H9 (cell line): Measurements from ENCODE around the gene SEMA7A. TPM values are rescaled to one million over a fixed set of nuclear protein-coding genes. Genes with fewer than 3 reads are reported as not detected.

ENCODE experiments used
- DNase-seq: peaks from one replicate; pipeline ENCODE4 v3.0.0-alpha.2; 2017
- H2AFZ ChIP-seq: one replicate; pipeline ENCODE4 v1.6.1; 2013; ENCODE audit warnings: mild to moderate bottlenecking, low read length, control low read depth, moderate library complexity
- H2AK5ac ChIP-seq: 2 replicates; pipeline ENCODE4 v1.6.1; 2013; ENCODE audit warnings: low read length, control low read depth, mixed read lengths; ENCODE audit not compliant: insufficient read length
- H2BK120ac ChIP-seq: one replicate; pipeline ENCODE4 v1.6.1; 2013; ENCODE audit warnings: low read depth, mild to moderate bottlenecking, low read length, control low read depth, inconsistent platforms; ENCODE audit not compliant: poor library complexity, severe bottlenecking
- H2BK12ac ChIP-seq: 2 replicates; pipeline ENCODE4 v1.6.1; 2013; ENCODE audit warnings: low read length, control low read depth, mixed read lengths, low read depth; ENCODE audit not compliant: insufficient read length
- H2BK15ac ChIP-seq: 2 replicates; pipeline ENCODE4 v1.6.1; 2013; ENCODE audit warnings: low read depth, low read length, control low read depth
- H2BK20ac ChIP-seq: one replicate; pipeline ENCODE4 v1.6.1; 2013; ENCODE audit warnings: low read depth, mild to moderate bottlenecking, low read length, control low read depth, inconsistent platforms; ENCODE audit not compliant: poor library complexity, severe bottlenecking
- H2BK5ac ChIP-seq: 2 replicates; pipeline ENCODE4 v1.6.1; 2013; ENCODE audit warnings: low read length, control low read depth, mixed read lengths; ENCODE audit not compliant: insufficient read length
- H3K14ac ChIP-seq: 2 replicates; pipeline ENCODE4 v1.6.1; 2013; ENCODE audit warnings: low read length, control low read depth; ENCODE audit not compliant: insufficient read depth
- H3K18ac ChIP-seq: 2 replicates; pipeline ENCODE4 v1.6.1; 2013; ENCODE audit warnings: low read depth, mild to moderate bottlenecking, mixed read lengths, low read length, control low read depth; ENCODE audit not compliant: insufficient read length
- H3K23ac ChIP-seq: 2 replicates; pipeline ENCODE4 v1.6.1; 2013; ENCODE audit warnings: low read length, control low read depth, mixed read lengths, low read depth; ENCODE audit not compliant: insufficient read length
- H3K23me2 ChIP-seq: 2 replicates; pipeline ENCODE4 v1.6.1; 2013; ENCODE audit warnings: low read depth, mild to moderate bottlenecking, mixed read lengths, low read length, control low read depth; ENCODE audit not compliant: insufficient read length, poor library complexity, severe bottlenecking
- H3K27ac ChIP-seq: 2 replicates; pipeline ENCODE4 v1.5.1; 2013; ENCODE audit warnings: low read length, control low read depth, mixed read lengths, low read depth; ENCODE audit not compliant: insufficient read length
- H3K27me3 ChIP-seq: 2 replicates; pipeline ENCODE4 v1.6.1; 2013; ENCODE audit warnings: low read length, control low read depth, inconsistent platforms; ENCODE audit not compliant: insufficient read depth
- H3K4ac ChIP-seq: 2 replicates; pipeline ENCODE4 v1.6.1; 2013; ENCODE audit warnings: low read depth, mild to moderate bottlenecking, control low read depth, inconsistent platforms, low read length, moderate library complexity
- H3K4me1 ChIP-seq: 2 replicates; pipeline ENCODE4 v1.6.1; 2013; ENCODE audit warnings: low read length, control low read depth, inconsistent platforms; ENCODE audit not compliant: insufficient read depth
- H3K4me2 ChIP-seq: 2 replicates; pipeline ENCODE4 v1.6.1; 2013; ENCODE audit warnings: low read length, control low read depth, mixed read lengths; ENCODE audit not compliant: insufficient read length, insufficient read depth
- H3K56ac ChIP-seq: 2 replicates; pipeline ENCODE4 v1.6.1; 2013; ENCODE audit warnings: low read depth, mild to moderate bottlenecking, mixed read lengths, low read length, control low read depth; ENCODE audit not compliant: insufficient read length
- H3K79me1 ChIP-seq: 2 replicates; pipeline ENCODE4 v1.6.1; 2013; ENCODE audit warnings: low read depth, mild to moderate bottlenecking, moderate library complexity, low read length, control low read depth, inconsistent platforms; ENCODE audit not compliant: insufficient read depth, poor library complexity, severe bottlenecking
- H3K79me2 ChIP-seq: 2 replicates; pipeline ENCODE4 v1.6.1; 2013; ENCODE audit warnings: low read length, control low read depth, inconsistent platforms; ENCODE audit not compliant: insufficient read depth
- H3K9ac ChIP-seq: 2 replicates; pipeline ENCODE4 v1.6.1; 2013; ENCODE audit warnings: low read length, control low read depth, mixed read lengths; ENCODE audit not compliant: insufficient read length; ENCODE audit errors: extremely low read depth
- H3K9me3 ChIP-seq: one replicate; pipeline ENCODE4 v1.6.1; 2013; ENCODE audit warnings: low read depth, low read length, inconsistent platforms; ENCODE audit not compliant: control insufficient read depth
- H3T11ph ChIP-seq: one replicate; pipeline ENCODE4 v1.6.1; 2013; ENCODE audit warnings: mild to moderate bottlenecking, low read length, control low read depth, inconsistent platforms
- H4K20me1 ChIP-seq: one replicate; pipeline ENCODE4 v1.6.1; 2013; ENCODE audit not compliant: control insufficient read depth, insufficient read length, insufficient read depth
- H4K5ac ChIP-seq: 2 replicates; pipeline ENCODE4 v1.6.1; 2013; ENCODE audit warnings: low read depth, mild to moderate bottlenecking, mixed read lengths, low read length, control low read depth; ENCODE audit not compliant: insufficient read length
- H4K8ac ChIP-seq: replicated peaks from 2 replicates; pipeline ENCODE4 v1.6.1; 2013; ENCODE audit warnings: low read length, control low read depth, mixed read lengths, low read depth; ENCODE audit not compliant: insufficient read length
- H4K91ac ChIP-seq: 2 replicates; pipeline ENCODE4 v1.6.1; 2013; ENCODE audit warnings: low read depth, mild to moderate bottlenecking, moderate library complexity, mixed read lengths, low read length, control low read depth; ENCODE audit not compliant: insufficient read length
- H3K27ac Mint-ChIP-seq, 3 experiments: 2 replicates in 2 of 3; 3 replicates in 1 of 3; pipeline ENCODE4 v1.8.0; 2020 to 2021; ENCODE audit warnings: mixed read lengths in 3 of 3, mild to moderate bottlenecking in 1 of 3, moderate library complexity in 1 of 3
- H3K27me3 Mint-ChIP-seq: 2 replicates; pipeline ENCODE4 v1.8.0; 2021; ENCODE audit warnings: low read depth, mild to moderate bottlenecking, moderate library complexity, mixed read lengths
- H3K36me3 Mint-ChIP-seq, 3 experiments: 2 replicates in 2 of 3; 3 replicates in 1 of 3; pipeline ENCODE4 v1.8.0; 2020 to 2021; ENCODE audit warnings: low read depth in 3 of 3, mixed read lengths in 3 of 3; ENCODE audit not compliant: insufficient read depth in 1 of 3
- H3K4me1 Mint-ChIP-seq, 2 experiments: 2 replicates each; pipeline ENCODE4 v1.8.0; 2020; ENCODE audit warnings: mixed read lengths in 2 of 2
- H3K4me3 Mint-ChIP-seq, 2 experiments: 2 replicates in 1 of 2; 3 replicates in 1 of 2; pipeline ENCODE4 v1.8.0; 2020 to 2021; ENCODE audit warnings: mild to moderate bottlenecking in 2 of 2, mixed read lengths in 2 of 2, moderate library complexity in 1 of 2
- H3K9me3 Mint-ChIP-seq, 2 experiments: 2 replicates in 1 of 2; 3 replicates in 1 of 2; pipeline ENCODE4 v1.8.0; 2020; ENCODE audit warnings: mild to moderate bottlenecking in 2 of 2, mixed read lengths in 2 of 2, moderate library complexity in 1 of 2
- CTCF ChIP-seq: fragments of 200-600 bp; sonication (generic); conservative IDR thresholded peaks from 3 replicates; pipeline ENCODE4 v1.8.0; 2021; ENCODE audit warnings: antibody characterized with exemption, mild to moderate bottlenecking
- WGBS: extraction: QIAGEN DNeasy Blood & Tissue Kit; methylation state at CpG from one replicate; pipeline ENCODE4 v1.1.7; 2013; ENCODE audit warnings: missing lambda C conversion rate, low lambda C conversion rate, mixed read lengths; ENCODE audit not compliant: insufficient read length; ENCODE audit errors: extremely low coverage; 5-methylcytosine and 5-hydroxymethylcytosine counted together
- total RNA-seq: library from RNA; stranded (reverse); gene quantifications from 2 replicates; pipeline ENCODE4 v1.2.1, GENCODE V29; 2021

The SEMA7A gene
- total RNA-seq, 1 experiment from 2014 or later, result 5.7 TPM

GRCh38 chr15:74428970-74429780 is 4.6 kb downstream of the SEMA7A start:
- Histone ChIP-seq H3K79me2 (peaks cover 5% of the 10 kb centered on the region; the same call in 1 of the 2 replicates), H4K5ac (no peak overlapping the region), H2BK12ac (no peak overlapping the region), H2BK120ac (no peak overlapping the region), H3K4ac (no peak overlapping the region), H3T11ph (no peak overlapping the region), H2BK20ac (no peak overlapping the region), H3K4me2 (no peak overlapping the region), H3K56ac (no peak overlapping the region), H2BK15ac (no peak overlapping the region), H3K23me2 (peaks cover 3% of the 10 kb centered on the region), H3K4me1 (peaks cover under 1% of the 10 kb centered on the region; the same call in 1 of the 2 replicates), H4K91ac (no peak overlapping the region), H4K8ac (no peak overlapping the region), H3K9me3 (no peaks in the 10 kb centered on the region), H3K9ac (no peak overlapping the region), H3K79me1 (no peaks in the 10 kb centered on the region), H2AFZ (no peak overlapping the region), H2AK5ac (no peak overlapping the region), H3K23ac (no peak overlapping the region), H3K18ac (no peak overlapping the region), H4K20me1 (no peaks in the 10 kb centered on the region), H3K27me3 (no peaks in the 10 kb centered on the region; the same call in 1 of the 2 replicates), H2BK5ac (no peak overlapping the region), H3K27ac (no peak overlapping the region), H3K14ac (no peak overlapping the region)
- TF ChIP-seq CTCF, result no peak
- Mint-ChIP-seq H3K9me3 (no peaks in the 10 kb centered on the region), H3K36me3 (no peaks in the 10 kb centered on the region; a peak in 1 of 7 replicates), H3K4me1 (peaks cover 20 to 35% of the 10 kb centered on the region in 2 experiments), H3K4me3 (no peak overlapping the region), H3K27ac (no peak overlapping the region), H3K27me3 (peaks cover 27% of the 10 kb centered on the region)
- no CpG with 5 or more reads among the region's 14 CpGs for WGBS
- no peak for DNase-seq
